Natural killer cell (primary cell): ENCODE data around the gene TMEM198. TPM values are rescaled to one million over a fixed set of nuclear protein-coding genes. Genes with fewer than 3 reads are reported as not detected.

Experiments used
- ATAC-seq, 3 donors: fragments of 150-1000 bp in 2 of 3; fragments of 200-7000 bp in 1 of 3; cut with Tn5 transposase; 1 replicate in 1 of 3; 2 replicates in 2 of 3; pipeline ENCODE4 v1.10.0; 2021; ENCODE audit warnings: mild to moderate bottlenecking in 2 of 3, moderate library complexity in 2 of 3
- DNase-seq, 2 donors: peaks; one replicate each; pipeline versions ENCODE4 v3.0.0 to v3.0.0-alpha.2; 2013 to 2021; ENCODE audit warnings: mixed read lengths in 1 of 2
- H3K27ac ChIP-seq: one replicate; pipeline ENCODE4 v1.5.1; 2013; ENCODE audit warnings: mild to moderate bottlenecking, low read length
- H3K27me3 ChIP-seq: one replicate; pipeline ENCODE4 v1.6.1; 2013; ENCODE audit warnings: low read length; ENCODE audit not compliant: control insufficient read depth, insufficient read depth
- H3K36me3 ChIP-seq: one replicate; pipeline ENCODE4 v1.6.1; 2013; ENCODE audit warnings: low read length; ENCODE audit not compliant: control insufficient read depth, insufficient read depth
- H3K4me1 ChIP-seq: one replicate; pipeline ENCODE4 v1.6.1; 2013; ENCODE audit warnings: low read length; ENCODE audit not compliant: control insufficient read depth, insufficient read depth
- H3K4me3 ChIP-seq: one replicate; pipeline ENCODE4 v1.5.1; 2013; ENCODE audit warnings: low read length
- H3K9me3 ChIP-seq: one replicate; pipeline ENCODE4 v1.6.1; 2013; ENCODE audit warnings: low read length; ENCODE audit not compliant: control insufficient read depth, insufficient read depth
- H3K27ac Mint-ChIP-seq, 2 donors: one replicate each; pipeline ENCODE4 v1.8.0; 2022; ENCODE audit warnings: mild to moderate bottlenecking in 2 of 2, mixed read lengths in 2 of 2, moderate library complexity in 1 of 2
- H3K27me3 Mint-ChIP-seq, 2 donors: one replicate each; pipeline ENCODE4 v1.8.0; 2022; ENCODE audit warnings: low read depth in 2 of 2, mixed read lengths in 2 of 2
- H3K36me3 Mint-ChIP-seq: one replicate; pipeline ENCODE4 v1.8.0; 2022; ENCODE audit warnings: mixed read lengths
- H3K4me1 Mint-ChIP-seq, 2 donors: one replicate each; pipeline ENCODE4 v1.8.0; 2022; ENCODE audit warnings: mixed read lengths in 2 of 2
- H3K4me3 Mint-ChIP-seq: one replicate; pipeline ENCODE4 v1.8.0; 2022; ENCODE audit warnings: mild to moderate bottlenecking, moderate library complexity, mixed read lengths
- H3K9me3 Mint-ChIP-seq, 2 donors: one replicate each; pipeline ENCODE4 v1.8.0; 2022; ENCODE audit warnings: mixed read lengths in 2 of 2
- CTCF ChIP-seq: fragments of 200-600 bp; IDR thresholded peaks from one replicate; pipeline ENCODE4 v1.8.0; 2022; ENCODE audit warnings: antibody characterized with exemption
- WGBS: methylation state at CpG from one replicate; pipeline ENCODE4 v1.1.7; 2013; ENCODE audit warnings: missing lambda C conversion rate; ENCODE audit not compliant: insufficient coverage; 5-methylcytosine and 5-hydroxymethylcytosine counted together
- intact Hi-C: fragments of 100-400 bp; cut with micrococcal nuclease; formaldehyde crosslinking; loops from one replicate; pipeline ENCODE4 v1.14.2; 2022
- total RNA-seq, 4 donors: library from RNA; stranded (reverse); fragments of 120-200 nt in 1 of 4; gene quantifications; one replicate each; pipeline versions ENCODE4 v1.2.3 to v1.2.4, GENCODE V29; 2013 to 2022

TMEM198 gene
- total RNA-seq, 3 donors from 2014 or later (not counting 1 experiment from before 2014, with no cell fraction given) = 1.7 to 2.3 (median 1.8) TPM

GRCh38 chr2:219527472-219527871 lies 16.4 kb upstream of the TMEM198 start:
- Mint-ChIP-seq H3K27ac (no peak overlapping the region), H3K27me3 (peaks cover 63 to 70% of the 10 kb centered on the region in 2 donors), H3K4me1 (peaks cover 0 to 12% of the 10 kb centered on the region in 2 donors), H3K4me3 (no peak overlapping the region), H3K9me3 (no peaks in the 10 kb centered on the region), H3K36me3 (no peaks in the 10 kb centered on the region)
- WGBS = 61% methylated on average over 4 of the region's 5 CpGs
- ATAC-seq (no peak), DNase-seq (no peak)
- H3K36me3 ChIP-seq = no peaks in the 10 kb centered on the region
- H3K27ac ChIP-seq = no peak overlapping the region
- H3K4me3 ChIP-seq = no peak overlapping the region
- TF ChIP-seq CTCF = no peak
- intact Hi-C loops = no loop called here
- H3K4me1 ChIP-seq = peaks cover 2% of the 10 kb centered on the region
- peaks cover 29% of the 10 kb centered on the region for H3K27me3 ChIP-seq
- no peaks in the 10 kb centered on the region for H3K9me3 ChIP-seq

DNA sequence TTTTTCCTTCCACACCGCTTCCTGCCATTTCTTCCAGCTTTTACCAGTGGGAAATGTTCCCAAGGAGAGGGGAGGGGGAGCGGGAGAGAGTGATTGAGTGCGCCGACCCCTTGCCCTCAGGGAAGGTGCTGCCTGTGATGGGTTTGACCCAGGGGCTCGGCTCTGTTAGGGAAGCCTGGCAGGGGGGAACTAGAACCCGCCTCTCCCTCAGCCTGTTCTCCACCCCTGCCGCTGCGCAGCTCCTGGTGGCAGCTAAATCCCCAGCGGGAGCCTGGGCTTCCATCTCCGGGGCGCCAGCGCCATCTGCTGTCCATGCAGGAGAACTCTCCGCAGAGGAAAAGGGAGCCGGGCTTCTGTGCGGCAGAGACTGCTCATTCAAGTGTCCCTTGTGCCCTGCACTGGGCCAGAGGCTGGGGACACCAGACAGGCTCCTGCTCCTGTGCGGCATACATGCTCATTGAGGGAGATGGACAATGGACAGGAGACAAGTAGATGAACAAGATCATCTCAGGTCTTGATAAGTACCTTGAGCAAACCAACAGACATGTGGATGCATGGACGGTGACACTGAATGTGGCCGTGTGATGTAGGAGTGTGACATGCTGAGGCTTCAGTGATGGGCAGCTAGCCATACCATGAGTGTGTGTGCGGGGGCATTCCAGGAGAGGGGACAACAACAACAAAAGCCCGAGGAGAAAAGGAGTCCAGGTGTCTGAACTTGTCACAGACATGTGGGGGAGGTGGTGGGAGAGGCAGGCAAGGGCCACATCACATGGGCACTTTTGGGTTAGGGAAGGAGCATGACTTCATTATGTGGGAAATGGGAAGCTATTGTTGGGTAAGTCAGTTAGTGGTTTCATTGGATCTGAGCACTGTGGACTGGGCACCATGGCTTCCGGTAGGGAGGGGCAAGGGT lies 13.5 kb upstream of the TMEM198 start:
- WGBS = 15% methylated on average over 20 of the region's 21 CpGs

GRCh38 chr2:219531639-219532377 lies 12.0 kb upstream of the TMEM198 start:
- WGBS = 78% methylated on average over 20 of the region's 20 CpGs
- H3K9me3 Mint-ChIP-seq = no peaks in the 10 kb centered on the region
- Histone ChIP-seq H3K27me3 (peaks cover 12% of the 10 kb centered on the region), H3K9me3 (no peaks in the 10 kb centered on the region), H3K4me3 (no peak overlapping the region), H3K36me3 (no peaks in the 10 kb centered on the region), H3K27ac (no peak overlapping the region), H3K4me1 (no peaks in the 10 kb centered on the region)
- no peak overlapping the region for H3K27ac Mint-ChIP-seq
- H3K36me3 Mint-ChIP-seq = no peaks in the 10 kb centered on the region
- no peak overlapping the region for H3K4me3 Mint-ChIP-seq
- peaks cover 32 to 40% of the 10 kb centered on the region in 2 donors for H3K27me3 Mint-ChIP-seq
- peaks cover 0 to 12% of the 10 kb centered on the region in 2 donors for H3K4me1 Mint-ChIP-seq
- ATAC-seq (no peak), DNase-seq (no peak)
- no peak for TF ChIP-seq CTCF
- intact Hi-C loops = loop anchor here (5.0 kb wide), 2 partner anchors 35 to 55 kb away; partner anchors contain the start of gene GMPPA

More for the DNA sequence above, 13.5 kb upstream of the TMEM198 start:
- H3K4me1 Mint-ChIP-seq = peaks cover 0 to 12% of the 10 kb centered on the region in 2 donors
- no peaks in the 10 kb centered on the region for H3K9me3 Mint-ChIP-seq
- no peak overlapping the region for H3K27ac Mint-ChIP-seq
- peaks cover 19% of the 10 kb centered on the region for H3K27me3 ChIP-seq
- no peaks in the 10 kb centered on the region for H3K36me3 Mint-ChIP-seq
- no peak overlapping the region for H3K27ac ChIP-seq
- no peaks in the 10 kb centered on the region for H3K9me3 ChIP-seq
- peak; percentile 91 for TF ChIP-seq CTCF
- H3K36me3 ChIP-seq = no peaks in the 10 kb centered on the region
- peak; percentile 77 to 91 for DNase-seq
- intact Hi-C loops = loop anchor here (1.0 to 5.0 kb wide), 4 partner anchors 33 to 127 kb away; partner anchors contain the start of gene GMPPA
- no peaks in the 10 kb centered on the region for H3K4me1 ChIP-seq
- H3K4me3 Mint-ChIP-seq = no peak overlapping the region
- H3K27me3 Mint-ChIP-seq = peaks cover 45 to 50% of the 10 kb centered on the region in 2 donors
- ATAC-seq = peak; percentile 81 to 98 (median 96)
- H3K4me3 ChIP-seq = no peak overlapping the region
